K562 (cell line): Measurements from ENCODE around the gene MYO1D. TPM values are rescaled to one million over a fixed set of nuclear protein-coding genes. Genes with fewer than 3 reads are reported as not detected.

Source experiments
- CEBPB ChIP-seq: fragments of 450-650 bp; IDR thresholded peaks from 2 replicates; pipeline ENCODE4 v1.6.1; 2016; ENCODE audit warnings: missing genetic modification characterization, missing compliant biosample characterization
- EHMT2 ChIP-seq: fragments of 450-650 bp; IDR thresholded peaks from 2 replicates; pipeline ENCODE4 v1.6.1; 2018; ENCODE audit warnings: antibody characterized with exemption
- HNRNPK ChIP-seq: fragments of 200-400 bp; formaldehyde crosslinking; IDR thresholded peaks from one replicate; pipeline ENCODE4 v1.6.1; 2018; ENCODE audit warnings: mild to moderate bottlenecking, low read depth, low read length; ENCODE audit not compliant: poor library complexity, severe bottlenecking
- HSF4 ChIP-seq: fragments of 250-450 bp; sonication (Bioruptor Pico); IDR thresholded peaks from 2 replicates; pipeline ENCODE4 v2.1.2; 2022; ENCODE audit warnings: mild to moderate bottlenecking, moderate library complexity, borderline replicate concordance
- L3MBTL2 ChIP-seq: fragments of 450-650 bp; IDR thresholded peaks from 2 replicates; pipeline ENCODE4 v1.6.1; 2016; ENCODE audit warnings: mild to moderate bottlenecking, moderate library complexity
- NFATC3 ChIP-seq: fragments of 450-650 bp; IDR thresholded peaks from 2 replicates; pipeline ENCODE4 v1.6.1; 2017; ENCODE audit warnings: mild to moderate bottlenecking
- REST ChIP-seq, 2 experiments: fragments of 450-650 bp; formaldehyde crosslinking in 1 of 2; IDR thresholded peaks; 2 replicates each; pipeline versions ENCODE4 v1.4.0 to v1.6.1; 2014 to 2020; ENCODE audit warnings: mild to moderate bottlenecking in 2 of 2, borderline replicate concordance in 1 of 2, low read depth in 1 of 2
- SIX5 ChIP-seq, 2 experiments: IDR thresholded peaks; 2 replicates each; pipeline ENCODE4 v1.6.1; 2011; ENCODE audit warnings: low read length in 2 of 2, borderline replicate concordance in 1 of 2, low read depth in 1 of 2, mild to moderate bottlenecking in 1 of 2, moderate library complexity in 1 of 2; ENCODE audit not compliant: insufficient read depth in 1 of 2
- SNAPC5 ChIP-seq: fragments of 250-450 bp; sonication (Bioruptor Pico); IDR thresholded peaks from 2 replicates; pipeline ENCODE4 v1.8.0; 2021; ENCODE audit warnings: moderate library complexity, mild to moderate bottlenecking, inconsistent platforms
- SRF ChIP-seq, 2 experiments: fragments of 250-450, 450-650 bp in 1 of 2; sonication (Bioruptor Pico) in 1 of 2; sonication (generic) in 1 of 2; formaldehyde crosslinking; IDR thresholded peaks; 2 replicates each; pipeline versions ENCODE4 v1.5.0 to v1.5.1; 2020 to 2022; ENCODE audit warnings: mild to moderate bottlenecking in 1 of 2, missing genetic modification reagents in 1 of 2
- STAT5B ChIP-seq: fragments of 250-450 bp; sonication (Bioruptor Pico); IDR thresholded peaks from 2 replicates; pipeline ENCODE4 v1.8.0; 2021; ENCODE audit warnings: mild to moderate bottlenecking, inconsistent platforms
- ZNF395 ChIP-seq: fragments of 200-800 bp; sonication (Bioruptor generic); IDR thresholded peaks from 2 replicates; pipeline ENCODE4 v1.6.1; 2017; ENCODE audit warnings: missing genetic modification characterization, missing compliant biosample characterization
- ZNF518B ChIP-seq: fragments of 250-450 bp; sonication (Bioruptor Pico); IDR thresholded peaks from 2 replicates; pipeline ENCODE4 v1.5.0; 2021; ENCODE audit warnings: mild to moderate bottlenecking, moderate library complexity
- polyA plus RNA-seq, 8 experiments: library from polyadenylated mRNA; depleted of rRNA in 4 of 8; stranded (reverse) in 5 of 8; unstranded in 3 of 8; fragments of >200 nt; fragmentation: Nextera tagmentation in 2 of 8; fragmentation: Illumina TruSeq in 1 of 8; extraction: Ambion mirVana in 2 of 8; extraction: Trizol in 1 of 8; gene quantifications; 2 replicates each; pipeline versions ENCODE4 v1.2.1 to v1.2.3, GENCODE V29; 2011 to 2014; ENCODE audit warnings: inconsistent platforms in 1 of 8, missing spikeins in 1 of 8
- total RNA-seq, 7 experiments: library from RNA; depleted of rRNA in 6 of 7; stranded (reverse); fragments of >200 nt in 6 of 7; fragmentation: Illumina TruSeq in 2 of 7; extraction: Trizol in 2 of 7; gene quantifications; 2 replicates each; pipeline versions ENCODE4 v1.2.1 to v1.2.3, GENCODE V29; 2011 to 2021; ENCODE audit warnings: low replicate concordance in 1 of 7

Gene MYO1D
- total and polyA plus RNA-seq, 9 of the 15 experiments (the other 6 are each of a cell fraction or from before 2014, with no cell fraction given) = 2.1 to 71.2 (median 45.4) TPM

- TF ChIP-seq REST (IDR thresholded peaks at IDR 0.05; ENCODE audit: borderline replicate concordance) (peak; percentile 89), REST (CRISPR knock-in tag; IDR thresholded peaks at IDR 0.05; ENCODE audit: low read depth) (no peak), ZNF518B (CRISPR knock-in tag) (no peak), SNAPC5 (CRISPR knock-in tag) (no peak), NFATC3 (no peak), L3MBTL2 (peak; percentile 41; the same call in 1 of the 2 replicates), CEBPB (tag) (no peak), HSF4 (CRISPR knock-in tag) (no peak), ZNF395 (CRISPR knock-in tag) (no peak), STAT5B (CRISPR knock-in tag) (no peak), SRF (CRISPR knock-in tag; IDR thresholded peaks at IDR 0.05) (no peak), EHMT2 (peak; percentile 28; the same call in 1 of the 2 replicates), HNRNPK (no peak), SIX5 (IDR thresholded peaks at IDR 0.05; ENCODE audit: borderline replicate concordance in 1 of 2, insufficient read depth in 1 of 2, low read depth in 1 of 2, low read length in 2 of 2) (no peak)
Observed at GRCh38 chr17:32909787-32910369, 33.0 kb upstream of the MYO1D start (continued).
